AG08395 (cell line): ENCODE measurements around the gene FAM187B.
A peak's percentile ranks its signal among the peaks of the same experiment; 100 is the strongest.
"Not testable (repeated sequence)": the region's sequence is repeated elsewhere in the genome, so short reads cannot be mapped to it uniquely, and the experiment has no call there.

Experiments
- DNase-seq: peaks from one replicate; pipeline ENCODE4 v3.0.0; 2012; ENCODE audit warnings: mixed read lengths, low spot score

Gene FAM187B

GRCh38 chr19:35236638-35237400 lies 8.3 kb upstream of the FAM187B start:
- DNase-seq: no peak

DNA sequence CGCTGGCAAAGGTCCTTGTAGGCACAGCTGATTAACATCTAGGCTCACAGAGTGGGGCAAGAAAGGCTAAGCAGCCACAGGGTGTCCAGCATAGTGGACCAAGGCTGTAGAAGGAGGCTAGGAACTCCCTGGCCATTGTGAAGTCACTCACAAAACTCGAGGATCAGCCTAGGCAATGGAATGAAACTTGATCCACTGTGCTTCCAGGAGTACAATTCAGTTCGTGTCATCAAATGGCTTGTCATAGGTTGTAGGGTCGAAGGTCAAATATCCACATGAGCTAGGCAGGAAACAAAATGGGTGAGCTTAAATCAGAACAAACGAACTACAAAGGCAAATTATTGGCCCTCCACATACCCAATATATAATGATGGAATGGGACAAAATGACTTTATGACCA lies 4.4 kb upstream of the FAM187B start:
- DNase-seq: no peak

DNA sequence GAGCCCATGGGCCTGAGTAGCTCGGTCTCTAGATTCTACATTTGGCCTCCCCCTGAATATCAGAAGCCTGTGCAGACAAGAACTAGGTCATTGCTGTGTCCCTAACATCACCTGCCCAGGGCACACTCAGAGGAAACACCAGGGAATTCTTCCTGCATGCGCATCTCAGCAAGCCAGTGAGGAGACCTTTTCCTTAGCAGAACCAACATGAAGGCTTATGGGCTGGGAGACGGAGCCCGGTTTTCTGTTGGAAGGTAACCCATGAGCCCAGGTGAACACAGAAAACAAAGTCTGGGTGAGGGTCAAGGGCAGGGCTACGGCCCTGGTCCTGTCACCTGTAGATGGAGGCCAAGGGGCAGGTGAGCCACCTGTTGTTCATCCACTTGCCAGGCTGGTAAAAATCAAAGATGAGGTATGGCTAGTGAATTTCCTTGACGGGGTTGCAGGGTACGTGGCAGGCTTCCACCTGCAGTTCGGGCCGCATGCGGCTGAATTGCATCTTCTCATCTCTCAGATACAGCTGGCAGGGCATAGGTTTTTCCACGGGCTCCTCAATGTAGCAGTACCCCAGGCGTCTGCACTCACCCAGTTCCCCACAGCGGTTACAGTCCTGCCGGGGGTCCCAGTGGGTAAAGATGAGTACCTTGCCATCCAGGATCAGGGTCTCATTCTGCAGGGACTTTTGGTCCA lies 3.6 kb upstream of the FAM187B start:
- no peak for DNase-seq

GRCh38 chr19:35229601-35230000 lies 1.1 kb upstream of the FAM187B start:
- no peak for DNase-seq

GRCh38 chr19:35226748-35227147 lies 1.8 kb downstream of the FAM187B start:
- no peak for DNase-seq

GRCh38 chr19:35225951-35226350 lies 2.6 kb downstream of the FAM187B start:
- no peak for DNase-seq

- no peak for DNase-seq
Observed at GRCh38 chr19:35224681-35225571, 3.6 kb downstream of the FAM187B start.

DNA sequence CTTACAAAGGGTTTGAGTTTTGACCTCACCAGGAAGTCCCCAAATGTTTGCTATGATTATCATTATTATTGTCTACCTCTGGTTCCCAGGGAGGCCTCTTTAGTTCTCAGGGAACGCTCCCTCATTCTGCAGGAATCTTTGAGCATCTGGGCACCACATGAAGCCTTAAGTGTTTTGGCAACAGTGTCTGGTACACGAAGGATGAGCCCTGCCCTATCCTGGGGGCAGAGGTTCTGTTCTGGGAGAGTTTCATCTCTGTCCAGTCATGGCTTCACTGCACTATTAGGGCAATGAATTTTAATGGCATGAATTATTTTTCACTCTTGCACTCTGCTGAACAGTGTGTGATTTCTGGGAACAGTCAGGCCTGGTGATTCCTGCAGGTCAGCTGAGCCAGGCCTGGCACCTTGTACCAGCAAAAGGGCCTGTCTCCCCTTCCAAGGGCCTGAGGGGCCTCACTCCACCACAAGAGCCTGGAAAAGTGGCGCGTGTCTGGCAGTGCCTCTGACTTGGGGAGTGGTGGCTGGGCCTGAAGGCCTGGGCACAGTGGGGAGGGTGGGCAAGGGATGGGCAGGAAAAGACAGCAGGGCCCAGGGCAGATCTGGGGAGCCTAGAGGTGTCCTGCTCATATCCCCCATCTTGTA lies 4.6 kb downstream of the FAM187B start:
- peak; percentile 68 for DNase-seq

GRCh38 chr19:35223084-35223790 lies 5.3 kb downstream of the FAM187B start:
- DNase-seq: no peak

GRCh38 chr19:35222373-35223015 lies 6.0 kb downstream of the FAM187B start:
- no peak for DNase-seq

- DNase-seq: not testable (repeated sequence)
Observed at GRCh38 chr19:35220973-35221590, 7.5 kb downstream of the FAM187B start.

DNA sequence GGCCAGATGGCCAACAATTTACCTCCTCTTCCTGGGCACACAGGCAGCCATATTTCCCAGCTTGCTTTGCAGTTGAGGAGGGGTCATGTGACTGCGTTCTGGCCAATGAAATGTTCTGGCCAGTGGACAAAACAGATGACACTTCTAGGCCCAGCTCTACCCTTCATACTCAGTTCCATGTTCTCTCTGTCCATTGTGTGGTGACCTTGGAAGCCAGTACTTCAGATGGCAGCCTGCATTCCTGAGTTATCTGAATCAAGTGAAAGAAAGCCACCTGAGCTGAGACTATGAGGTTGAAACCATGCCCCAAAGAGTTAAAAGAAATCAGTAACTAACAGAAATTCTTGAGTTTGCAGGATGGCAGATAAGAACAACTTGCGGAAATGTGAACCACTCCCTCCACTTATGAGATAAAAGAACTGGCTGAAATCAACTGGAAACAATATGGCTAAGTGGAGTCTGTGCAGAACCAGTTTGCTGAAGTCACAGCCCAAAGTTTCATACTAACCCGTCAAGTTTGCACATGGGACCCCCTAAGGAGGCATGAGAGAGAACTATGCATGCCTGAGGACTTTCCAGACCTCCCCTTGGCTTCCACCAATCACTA lies 8.1 kb downstream of the FAM187B start:
- no peak for DNase-seq

- no peak for DNase-seq
Observed at GRCh38 chr19:35219008-35219407, 9.5 kb downstream of the FAM187B start.

- no peak for DNase-seq
Observed at GRCh38 chr19:35217649-35217990, 10.9 kb downstream of the FAM187B start.

DNA sequence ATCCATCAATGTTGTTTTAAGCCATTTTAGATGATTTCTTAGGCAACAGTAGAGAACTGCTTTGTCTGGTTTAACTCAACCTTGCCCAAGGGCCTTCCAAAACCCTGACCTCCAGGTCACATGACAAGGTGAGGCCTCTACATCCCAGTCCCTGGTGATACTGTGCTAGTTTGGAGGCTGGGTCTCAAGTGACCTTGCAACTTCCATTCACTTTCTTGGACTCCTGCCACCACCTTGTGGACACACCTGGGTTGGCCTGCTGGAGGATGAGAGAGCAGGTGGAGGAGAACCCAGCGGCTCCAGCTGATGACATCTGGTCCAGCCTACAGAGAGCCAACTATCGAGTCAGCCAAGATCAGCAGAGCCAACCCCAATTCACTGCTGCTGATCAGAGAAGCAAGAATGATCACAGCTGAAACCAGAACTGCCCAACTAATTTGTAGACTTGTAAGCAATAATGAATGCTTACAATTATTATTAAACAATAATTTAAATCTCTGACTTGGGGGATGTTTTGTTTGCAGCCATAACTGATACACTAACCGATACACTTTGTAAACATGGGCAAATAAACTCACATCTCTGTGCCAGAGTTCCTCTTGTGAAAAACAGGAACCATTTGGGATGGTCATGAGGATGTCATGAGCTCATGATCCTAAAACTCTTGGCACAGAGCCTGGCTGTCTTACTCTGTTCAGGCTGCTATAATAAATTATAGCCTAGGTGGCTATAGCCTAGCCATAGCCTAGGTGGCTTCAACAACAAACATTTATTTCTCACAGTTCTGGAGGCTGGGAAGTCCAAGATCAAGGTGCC lies 11.5 kb downstream of the FAM187B start:
- no peak for DNase-seq

- peak; percentile 41 for DNase-seq
Observed at GRCh38 chr19:35216016-35216832, 12.3 kb downstream of the FAM187B start.

GRCh38 chr19:35214766-35215422 lies 13.6 kb downstream of the FAM187B start:
- no peak for DNase-seq
